Tibial nerve (tissue), 4 donors: ENCODE data around the gene SFXN5. TPM values are rescaled to one million over a fixed set of nuclear protein-coding genes. Genes with fewer than 3 reads are reported as not detected.

ENCODE experiments used
- DNase-seq, 2 donors: peaks; one replicate each; pipeline ENCODE4 v3.0.0-alpha.2; 2019; ENCODE audit warnings: low spot score in 2 of 2
- H3K27ac ChIP-seq, 4 donors: fragments of 200-600 bp; sonication (generic) in 3 of 4; one replicate each; pipeline ENCODE4 v1.5.1; 2017 to 2019; ENCODE audit warnings: mild to moderate bottlenecking in 1 of 4
- H3K27me3 ChIP-seq, 2 donors: fragments of 200-600 bp; sonication (generic) in 1 of 2; one replicate each; pipeline versions ENCODE4 v1.5.1 to v1.6.0; 2017 to 2019
- H3K36me3 ChIP-seq, 3 donors: fragments of 200-600 bp; sonication (generic); one replicate each; pipeline ENCODE4 v1.5.1; 2018 to 2019
- H3K4me1 ChIP-seq, 4 donors: fragments of 200-600 bp; sonication (generic) in 3 of 4; one replicate each; pipeline ENCODE4 v1.5.1; 2017 to 2019
- H3K4me3 ChIP-seq, 4 donors: fragments of 200-600 bp; sonication (generic) in 3 of 4; one replicate each; pipeline ENCODE4 v1.5.1; 2017 to 2019; ENCODE audit warnings: mild to moderate bottlenecking in 1 of 4, moderate library complexity in 1 of 4
- H3K9me3 ChIP-seq, 4 donors: fragments of 200-600 bp; sonication (generic) in 3 of 4; one replicate each; pipeline ENCODE4 v1.5.1; 2017 to 2019
- EP300 ChIP-seq, 2 donors: sonication (generic); formaldehyde crosslinking; IDR thresholded peaks; one replicate each; pipeline ENCODE4 v1.6.1; 2017; ENCODE audit warnings: antibody characterized with exemption in 2 of 2, mild to moderate bottlenecking in 1 of 2
- POLR2A ChIP-seq, 2 donors: fragments of 450-650 bp; IDR thresholded peaks; one replicate each; pipeline ENCODE4 v1.6.1; 2017; ENCODE audit warnings: antibody characterized with exemption in 2 of 2, mild to moderate bottlenecking in 2 of 2, moderate library complexity in 2 of 2
- WGBS, 2 donors: methylation state at CpG; one replicate each; pipeline ENCODE4 v1.1.5; 2018; 5-methylcytosine and 5-hydroxymethylcytosine counted together
- total RNA-seq, 4 donors: library from RNA; depleted of rRNA; stranded (reverse); fragments of >200 nt; gene quantifications; one replicate each; pipeline ENCODE4 v1.1.0, GENCODE V29; 2016
- TF ChIP-seq, protein P1 (sequence below), 5 experiments: fragments of 200-600 bp in 3 of 5; fragments of 450-650 bp in 2 of 5; sonication (generic) in 3 of 5; IDR thresholded peaks; one replicate each; pipeline ENCODE4 v1.5.1; 2016 to 2019; ENCODE audit warnings: antibody characterized with exemption in 5 of 5, mild to moderate bottlenecking in 3 of 5, moderate library complexity in 2 of 5

Gene SFXN5
- total RNA-seq, 4 donors from 2014 or later, result 13.8 to 58.1 (median 21.7) TPM

DNA sequence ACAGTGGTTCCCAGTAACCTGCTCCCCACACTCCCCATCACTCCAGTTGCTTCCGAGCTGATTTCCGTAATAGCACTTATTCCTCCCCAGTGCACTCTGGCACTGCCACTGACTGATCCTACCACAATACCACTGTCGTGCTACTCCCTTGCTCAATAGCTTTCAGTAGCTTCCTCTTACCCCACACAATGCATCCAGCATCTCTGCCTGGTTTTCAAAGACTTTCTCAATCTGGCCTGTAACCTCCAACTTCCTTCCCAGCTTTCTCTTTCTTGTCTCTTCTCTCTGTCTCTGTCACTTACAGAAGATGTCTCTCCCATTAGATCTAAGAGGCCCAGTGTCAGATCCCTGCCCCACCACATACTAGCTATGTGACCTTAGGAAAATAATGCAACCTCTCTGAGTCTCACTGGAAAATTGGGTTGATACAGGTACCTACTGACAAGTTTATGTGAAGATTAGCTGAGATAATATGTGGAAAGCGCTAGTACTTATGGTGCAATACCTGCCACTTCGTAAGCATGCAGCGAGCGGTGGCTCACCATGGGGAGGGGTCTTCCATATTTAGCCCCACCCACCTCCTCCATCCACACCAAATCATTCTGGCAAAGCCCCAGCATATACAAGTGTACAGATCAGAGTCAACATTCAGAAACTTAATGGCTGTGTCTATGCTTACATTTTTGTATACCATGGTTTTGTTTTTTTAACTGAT is 36.7 kb downstream of the SFXN5 start:
- no peaks in the 10 kb centered on the region for H3K4me1 ChIP-seq
- TF ChIP-seq, protein P1, sequence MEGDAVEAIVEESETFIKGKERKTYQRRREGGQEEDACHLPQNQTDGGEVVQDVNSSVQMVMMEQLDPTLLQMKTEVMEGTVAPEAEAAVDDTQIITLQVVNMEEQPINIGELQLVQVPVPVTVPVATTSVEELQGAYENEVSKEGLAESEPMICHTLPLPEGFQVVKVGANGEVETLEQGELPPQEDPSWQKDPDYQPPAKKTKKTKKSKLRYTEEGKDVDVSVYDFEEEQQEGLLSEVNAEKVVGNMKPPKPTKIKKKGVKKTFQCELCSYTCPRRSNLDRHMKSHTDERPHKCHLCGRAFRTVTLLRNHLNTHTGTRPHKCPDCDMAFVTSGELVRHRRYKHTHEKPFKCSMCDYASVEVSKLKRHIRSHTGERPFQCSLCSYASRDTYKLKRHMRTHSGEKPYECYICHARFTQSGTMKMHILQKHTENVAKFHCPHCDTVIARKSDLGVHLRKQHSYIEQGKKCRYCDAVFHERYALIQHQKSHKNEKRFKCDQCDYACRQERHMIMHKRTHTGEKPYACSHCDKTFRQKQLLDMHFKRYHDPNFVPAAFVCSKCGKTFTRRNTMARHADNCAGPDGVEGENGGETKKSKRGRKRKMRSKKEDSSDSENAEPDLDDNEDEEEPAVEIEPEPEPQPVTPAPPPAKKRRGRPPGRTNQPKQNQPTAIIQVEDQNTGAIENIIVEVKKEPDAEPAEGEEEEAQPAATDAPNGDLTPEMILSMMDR (IDR thresholded peaks at IDR 0.05), result no peak
- TF ChIP-seq EP300 (IDR thresholded peaks at IDR 0.05) (no peak), POLR2A (IDR thresholded peaks at IDR 0.05) (no peak)
- H3K27me3 ChIP-seq, result no peaks in the 10 kb centered on the region
- no peak overlapping the region for H3K27ac ChIP-seq
- peaks cover 0 to 34% (median 0%) of the 10 kb centered on the region in 3 donors for H3K36me3 ChIP-seq
- no peak overlapping the region for H3K4me3 ChIP-seq
- 84 to 90% methylated on average over 7 of the region's 7 CpGs for WGBS, 2 donors
- H3K9me3 ChIP-seq, result no peaks in the 10 kb centered on the region
- DNase-seq, result no peak

DNA sequence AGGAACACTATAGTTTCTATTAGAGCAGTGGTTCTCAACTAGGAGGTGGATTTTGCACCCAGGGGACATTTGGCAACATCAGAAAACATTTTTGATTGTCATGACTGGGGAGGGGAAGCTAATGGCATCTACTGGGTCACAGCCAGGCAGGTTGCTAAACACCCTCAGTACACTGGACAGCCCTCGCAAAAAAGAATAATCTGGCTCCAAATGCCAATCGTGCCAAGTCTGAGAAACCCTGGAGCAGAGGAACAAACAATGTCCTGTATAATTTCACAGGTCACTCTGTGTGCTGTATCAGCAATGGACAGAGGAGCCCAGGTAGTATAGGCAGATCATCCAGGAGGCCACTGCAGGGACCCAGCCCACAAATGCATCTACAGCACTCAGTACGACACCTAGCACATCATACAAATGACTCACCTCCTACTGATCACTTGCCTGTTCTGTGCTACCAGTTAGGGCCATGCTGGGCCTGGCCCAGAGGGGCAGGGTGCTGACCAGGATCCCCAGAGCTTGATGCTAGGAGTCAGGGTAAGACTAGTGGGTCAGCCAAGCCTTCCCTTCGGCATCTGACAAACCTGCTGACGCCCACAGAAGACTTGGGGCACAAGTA is 37.6 kb downstream of the SFXN5 start:
- whole genome bisulfite sequencing, 2 donors, result 86 to 88% methylated on average over 4 to 5 of the region's 5 CpGs
- peaks cover 0 to 24% (median 0%) of the 10 kb centered on the region in 3 donors for H3K36me3 ChIP-seq
- TF ChIP-seq, protein P1 (IDR thresholded peaks at IDR 0.05), result no peak
- TF ChIP-seq POLR2A (IDR thresholded peaks at IDR 0.05), result no peak
- TF ChIP-seq EP300 (IDR thresholded peaks at IDR 0.05), result no peak

DNA sequence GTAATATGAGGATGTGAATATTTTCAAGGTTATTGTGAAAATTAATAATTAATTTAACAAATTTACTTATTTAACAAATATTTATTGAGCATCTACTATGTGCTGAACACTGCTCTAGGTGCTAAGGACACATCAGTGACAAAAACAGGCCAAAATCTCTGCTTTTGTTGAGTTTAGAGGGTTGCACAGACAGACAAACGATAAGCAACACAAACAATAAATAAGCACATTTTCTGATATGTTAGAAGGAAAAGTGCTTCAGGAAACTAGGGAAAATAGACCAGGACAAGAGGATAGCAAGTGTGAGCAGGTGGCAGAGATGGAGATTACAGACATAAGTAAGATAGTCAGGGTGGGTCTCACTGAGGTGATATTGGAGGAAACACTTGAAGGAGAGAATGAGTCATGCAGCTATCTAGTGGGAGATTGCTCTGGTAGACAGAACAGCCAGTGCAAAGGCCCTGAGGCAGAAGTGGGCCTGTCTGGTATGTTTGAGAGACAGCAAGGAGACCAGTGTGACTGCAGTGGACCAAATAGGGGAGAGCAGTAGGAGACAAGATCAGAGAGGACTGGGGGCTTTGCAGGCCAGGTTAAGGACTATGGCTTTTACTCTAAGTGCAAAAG is 38.3 kb downstream of the SFXN5 start:
- no peaks in the 10 kb centered on the region for H3K27me3 ChIP-seq
- 88 to 90% methylated on average over 1 of the region's 1 CpG for WGBS, 2 donors
- no peak overlapping the region for H3K4me3 ChIP-seq
- TF ChIP-seq POLR2A (IDR thresholded peaks at IDR 0.05) (no peak), EP300 (IDR thresholded peaks at IDR 0.05) (no peak)
- no peaks in the 10 kb centered on the region for H3K4me1 ChIP-seq
- no peak overlapping the region for H3K27ac ChIP-seq
- peaks cover 0 to 25% (median 0%) of the 10 kb centered on the region in 3 donors for H3K36me3 ChIP-seq
- H3K9me3 ChIP-seq, result no peaks in the 10 kb centered on the region
- no peak for DNase-seq

More for the DNA sequence above, 37.6 kb downstream of the SFXN5 start:
- no peak for DNase-seq
- H3K9me3 ChIP-seq, result no peaks in the 10 kb centered on the region
- no peaks in the 10 kb centered on the region for H3K27me3 ChIP-seq
- no peaks in the 10 kb centered on the region for H3K4me1 ChIP-seq
- H3K27ac ChIP-seq, result no peak overlapping the region
- no peak overlapping the region for H3K4me3 ChIP-seq

DNA sequence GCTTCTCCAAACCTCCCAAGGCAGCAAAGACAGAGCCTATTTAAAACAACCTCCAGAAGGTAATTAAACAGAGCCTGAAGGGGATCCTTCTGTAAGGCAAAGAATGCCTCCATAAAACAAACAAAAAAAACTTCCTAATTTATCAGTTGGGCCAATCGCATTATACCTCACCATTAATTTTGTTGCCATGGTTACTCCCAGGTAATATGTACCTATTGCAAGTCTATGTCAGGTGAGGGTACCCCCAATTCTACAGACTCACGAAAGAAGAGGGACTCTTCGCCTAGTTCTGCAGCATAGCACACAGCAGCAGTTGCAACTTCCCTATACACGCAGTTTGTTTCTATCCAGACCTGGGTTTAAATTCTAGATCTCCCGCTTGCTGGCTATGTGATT is 38.8 kb downstream of the SFXN5 start:
- Histone ChIP-seq H3K36me3 (peaks cover 0 to 26% (median 0%) of the 10 kb centered on the region in 3 donors), H3K27ac (no peak overlapping the region), H3K27me3 (no peaks in the 10 kb centered on the region), H3K9me3 (no peaks in the 10 kb centered on the region), H3K4me1 (no peaks in the 10 kb centered on the region), H3K4me3 (no peak overlapping the region)
- 91 to 94% methylated on average over 5 of the region's 5 CpGs for WGBS, 2 donors
- TF ChIP-seq POLR2A (IDR thresholded peaks at IDR 0.05) (no peak), EP300 (IDR thresholded peaks at IDR 0.05) (no peak)
- TF ChIP-seq, protein P1 (IDR thresholded peaks at IDR 0.05), result no peak
- no peak for DNase-seq

DNA sequence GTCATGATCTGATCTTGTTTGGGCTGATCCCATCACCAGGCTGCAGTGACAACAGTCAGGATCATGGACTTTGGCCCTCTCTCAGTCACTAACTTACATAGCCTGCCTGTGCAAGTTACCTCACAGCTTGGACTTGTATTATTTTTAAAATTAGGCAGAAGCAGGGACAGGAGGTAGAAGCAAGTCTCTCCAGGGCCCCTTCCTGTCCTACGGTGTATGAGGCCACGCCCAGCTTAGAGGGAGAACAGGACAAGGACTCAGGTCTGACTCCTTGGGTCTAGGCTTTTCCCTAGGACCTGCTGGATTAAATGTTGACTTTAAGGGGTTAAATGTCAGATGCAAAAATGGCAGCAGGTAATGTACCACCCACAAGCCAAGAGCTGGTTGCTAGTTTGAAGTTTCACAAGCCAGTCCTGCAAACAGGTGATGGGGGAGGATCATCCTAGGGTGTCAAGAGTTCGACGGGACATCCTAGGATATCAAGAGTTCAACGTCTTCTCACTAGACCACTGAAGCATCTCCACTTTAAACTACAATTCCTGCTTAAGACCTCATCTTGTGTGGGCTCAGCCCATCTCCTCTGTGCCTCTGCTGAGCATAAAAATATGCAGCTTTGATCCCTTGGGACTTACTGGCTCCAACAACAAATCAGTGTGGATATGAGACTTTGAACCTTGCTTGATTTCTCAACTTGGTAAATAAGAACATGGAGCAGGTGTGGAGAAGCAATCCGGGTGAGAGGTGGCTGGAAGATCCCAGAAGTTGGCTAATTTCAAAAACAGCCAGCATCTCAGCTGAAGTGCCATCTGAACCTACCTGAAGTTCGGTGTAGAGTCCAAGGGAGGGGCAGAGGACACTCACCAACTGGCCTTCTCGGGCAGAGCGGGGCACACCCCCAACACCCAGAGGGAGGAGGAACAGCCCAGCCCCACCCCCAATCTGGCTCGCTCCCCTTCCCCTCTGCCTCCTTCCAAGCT is 39.5 kb downstream of the SFXN5 start:
- TF ChIP-seq, protein P1 (IDR thresholded peaks at IDR 0.05), result no peak
- TF ChIP-seq POLR2A (IDR thresholded peaks at IDR 0.05), result no peak
- TF ChIP-seq EP300 (IDR thresholded peaks at IDR 0.05), result no peak

More for the DNA sequence above, 39.5 kb downstream of the SFXN5 start:
- Histone ChIP-seq H3K27ac (no peak overlapping the region), H3K36me3 (peaks cover 0 to 27% (median 0%) of the 10 kb centered on the region in 3 donors), H3K9me3 (no peaks in the 10 kb centered on the region), H3K27me3 (no peaks in the 10 kb centered on the region), H3K4me3 (no peak overlapping the region), H3K4me1 (no peaks in the 10 kb centered on the region)
- no peak for DNase-seq
- 79% methylated on average over 10 of the region's 10 CpGs for WGBS, 2 donors
